Glomerular visceral epithelial cell (primary cell): Measurements from ENCODE around the gene PLA2G4D.
"Not testable (repeated sequence)": the region's sequence is repeated elsewhere in the genome, so short reads cannot be mapped to it uniquely, and the experiment has no call there.

Experiments used
- DNase-seq: peaks from one replicate; pipeline ENCODE4 v3.0.0-alpha.2; 2016; ENCODE audit errors: extremely low spot score

The PLA2G4D gene

GRCh38 chr15:42123546-42123945 lies 29.2 kb upstream of the PLA2G4D start:
- DNase-seq: no peak

GRCh38 chr15:42121682-42122081 lies 27.3 kb upstream of the PLA2G4D start:
- DNase-seq: no peak

GRCh38 chr15:42121021-42121420 lies 26.7 kb upstream of the PLA2G4D start:
- DNase-seq: no peak

GRCh38 chr15:42120285-42120684 lies 25.9 kb upstream of the PLA2G4D start:
- no peak for DNase-seq

- DNase-seq: no peak
Measured at GRCh38 chr15:42119446-42119760, 25.0 kb upstream of the PLA2G4D start.

GRCh38 chr15:42118650-42119445 lies 24.5 kb upstream of the PLA2G4D start:
- no peak for DNase-seq

GRCh38 chr15:42111924-42112323 lies 17.6 kb upstream of the PLA2G4D start:
- DNase-seq: no peak

GRCh38 chr15:42110367-42110766 lies 16.0 kb upstream of the PLA2G4D start:
- DNase-seq: no peak

- DNase-seq: no peak
Measured at GRCh38 chr15:42108806-42109205, 14.4 kb upstream of the PLA2G4D start.

- DNase-seq: no peak
Measured at GRCh38 chr15:42108189-42108588, 13.8 kb upstream of the PLA2G4D start.

GRCh38 chr15:42107473-42107872 lies 13.1 kb upstream of the PLA2G4D start:
- DNase-seq: no peak

- no peak for DNase-seq
Measured at GRCh38 chr15:42106288-42106687, 11.9 kb upstream of the PLA2G4D start.

- DNase-seq: no peak
Measured at GRCh38 chr15:42104095-42104891, 9.9 kb upstream of the PLA2G4D start.

GRCh38 chr15:42102646-42103235 lies 8.4 kb upstream of the PLA2G4D start:
- DNase-seq: peak; percentile 67

- peak; percentile 49 for DNase-seq
Measured at GRCh38 chr15:42101861-42102260, 7.5 kb upstream of the PLA2G4D start.

- DNase-seq: no peak
Measured at GRCh38 chr15:42100021-42100800, 5.8 kb upstream of the PLA2G4D start.

- DNase-seq: no peak
Measured at GRCh38 chr15:42097018-42097417, 2.7 kb upstream of the PLA2G4D start.

- DNase-seq: no peak
Measured at GRCh38 chr15:42093966-42094365, 396 bp downstream of the PLA2G4D start.

GRCh38 chr15:42092398-42093318 lies 1.7 kb downstream of the PLA2G4D start:
- no peak for DNase-seq

- not testable (repeated sequence) for DNase-seq
Measured at GRCh38 chr15:42091753-42092397, 2.5 kb downstream of the PLA2G4D start.
